HepG2 (cell line): Measurements from ENCODE around the gene HS6ST1.
A peak's percentile ranks its signal among the peaks of the same experiment; 100 is the strongest.

Source experiments
- HNRNPK ChIP-seq: fragments of 200-400 bp; formaldehyde crosslinking; IDR thresholded peaks from 2 replicates; pipeline ENCODE4 v1.6.1; 2018; ENCODE audit warnings: low read length, low read depth, moderate library complexity, mild to moderate bottlenecking; ENCODE audit not compliant: poor library complexity, severe bottlenecking
- PHF5A ChIP-seq: IDR thresholded peaks from one replicate; pipeline ENCODE4 v1.6.1; 2018; ENCODE audit warnings: low read depth, missing genetic modification reagents; ENCODE audit not compliant: unreplicated experiment
- POLR2AphosphoS2 ChIP-seq: IDR thresholded peaks from 2 replicates; pipeline ENCODE4 v1.6.1; 2011; ENCODE audit warnings: low read depth, low read length, improper control_type of control experiment
- PPARG ChIP-seq: conservative IDR thresholded peaks from 2 replicates; pipeline ENCODE4 v1.6.1; 2016; ENCODE audit warnings: missing biosample characterization, missing genetic modification reagents
- SRY ChIP-seq: sonication (generic); formaldehyde crosslinking; IDR thresholded peaks from 2 replicates; pipeline ENCODE4 v1.8.0; 2022; ENCODE audit warnings: mild to moderate bottlenecking, missing genetic modification reagents
- THYN1 ChIP-seq: sonication (generic); formaldehyde crosslinking; IDR thresholded peaks from 2 replicates; pipeline ENCODE4 v1.8.1; 2023; ENCODE audit warnings: low read depth, mild to moderate bottlenecking, moderate library complexity, missing genetic modification reagents, borderline replicate concordance
- ZNF724P ChIP-seq: sonication (generic); formaldehyde crosslinking; IDR thresholded peaks from 2 replicates; pipeline ENCODE4 v1.8.0; 2022; ENCODE audit warnings: missing genetic modification reagents, borderline replicate concordance
- TF ChIP-seq, protein P1 (sequence below): sonication (generic); formaldehyde crosslinking; IDR thresholded peaks from 2 replicates; pipeline ENCODE4 v1.5.0; 2020; ENCODE audit warnings: mild to moderate bottlenecking, missing genetic modification reagents, moderate library complexity
- TF ChIP-seq, protein P2 (sequence below): sonication (generic); formaldehyde crosslinking; IDR thresholded peaks from 2 replicates; pipeline ENCODE4 v1.9.0; 2022; ENCODE audit warnings: missing genetic modification reagents, mild to moderate bottlenecking, borderline replicate concordance
- TF ChIP-seq, protein P3 (sequence below): sonication (generic); formaldehyde crosslinking; conservative IDR thresholded peaks from 2 replicates; pipeline ENCODE4 v1.5.0; 2020; ENCODE audit warnings: missing genetic modification reagents

DNA sequence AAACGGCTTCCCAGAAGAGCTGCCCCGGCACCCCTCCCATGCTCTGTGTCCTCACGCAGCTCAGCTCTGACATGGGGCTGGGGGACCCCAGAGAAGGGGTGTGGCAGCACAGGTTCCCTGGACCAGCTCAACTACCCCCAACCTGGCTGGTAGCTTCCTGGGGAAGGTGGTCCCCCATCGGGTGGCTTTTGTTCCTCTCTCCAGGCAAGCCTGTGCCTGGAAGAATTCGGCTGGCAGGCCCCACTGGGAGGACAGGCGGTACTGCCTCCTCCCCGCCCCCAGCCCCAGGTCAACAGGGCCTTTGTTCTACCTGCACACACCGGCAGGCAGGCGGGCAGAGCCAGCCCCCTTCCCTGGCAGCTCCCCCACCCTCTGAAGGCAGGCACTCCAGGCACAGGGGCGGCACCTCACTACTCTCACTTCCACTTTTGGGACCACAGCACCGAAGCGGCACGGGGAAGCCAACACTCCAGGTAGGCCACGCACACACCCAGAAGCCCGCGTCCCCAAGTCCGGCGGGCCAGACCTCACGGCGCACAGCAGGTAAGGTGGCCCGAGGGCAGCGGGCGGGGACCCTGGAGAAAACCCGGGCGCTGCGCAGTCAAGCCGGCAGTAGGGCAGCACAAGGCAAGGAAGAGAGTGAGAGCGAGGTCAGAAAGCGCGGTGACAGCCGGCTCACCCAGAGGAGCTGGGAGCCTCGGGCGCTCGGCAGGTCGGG, 1.3 kb downstream of the HS6ST1 start:
- TF ChIP-seq, protein P1, sequence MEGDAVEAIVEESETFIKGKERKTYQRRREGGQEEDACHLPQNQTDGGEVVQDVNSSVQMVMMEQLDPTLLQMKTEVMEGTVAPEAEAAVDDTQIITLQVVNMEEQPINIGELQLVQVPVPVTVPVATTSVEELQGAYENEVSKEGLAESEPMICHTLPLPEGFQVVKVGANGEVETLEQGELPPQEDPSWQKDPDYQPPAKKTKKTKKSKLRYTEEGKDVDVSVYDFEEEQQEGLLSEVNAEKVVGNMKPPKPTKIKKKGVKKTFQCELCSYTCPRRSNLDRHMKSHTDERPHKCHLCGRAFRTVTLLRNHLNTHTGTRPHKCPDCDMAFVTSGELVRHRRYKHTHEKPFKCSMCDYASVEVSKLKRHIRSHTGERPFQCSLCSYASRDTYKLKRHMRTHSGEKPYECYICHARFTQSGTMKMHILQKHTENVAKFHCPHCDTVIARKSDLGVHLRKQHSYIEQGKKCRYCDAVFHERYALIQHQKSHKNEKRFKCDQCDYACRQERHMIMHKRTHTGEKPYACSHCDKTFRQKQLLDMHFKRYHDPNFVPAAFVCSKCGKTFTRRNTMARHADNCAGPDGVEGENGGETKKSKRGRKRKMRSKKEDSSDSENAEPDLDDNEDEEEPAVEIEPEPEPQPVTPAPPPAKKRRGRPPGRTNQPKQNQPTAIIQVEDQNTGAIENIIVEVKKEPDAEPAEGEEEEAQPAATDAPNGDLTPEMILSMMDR (CRISPR knock-in tag): no peak; the same call in 1 of the 2 replicates
- TF ChIP-seq PPARG (CRISPR knock-in tag) (no peak), POLR2AphosphoS2 (no peak), THYN1 (CRISPR knock-in tag) (no peak), PHF5A (CRISPR knock-in tag) (no peak), HNRNPK (no peak), SRY (CRISPR knock-in tag) (no peak), ZNF724P (CRISPR knock-in tag) (no peak)
- TF ChIP-seq, protein P2, sequence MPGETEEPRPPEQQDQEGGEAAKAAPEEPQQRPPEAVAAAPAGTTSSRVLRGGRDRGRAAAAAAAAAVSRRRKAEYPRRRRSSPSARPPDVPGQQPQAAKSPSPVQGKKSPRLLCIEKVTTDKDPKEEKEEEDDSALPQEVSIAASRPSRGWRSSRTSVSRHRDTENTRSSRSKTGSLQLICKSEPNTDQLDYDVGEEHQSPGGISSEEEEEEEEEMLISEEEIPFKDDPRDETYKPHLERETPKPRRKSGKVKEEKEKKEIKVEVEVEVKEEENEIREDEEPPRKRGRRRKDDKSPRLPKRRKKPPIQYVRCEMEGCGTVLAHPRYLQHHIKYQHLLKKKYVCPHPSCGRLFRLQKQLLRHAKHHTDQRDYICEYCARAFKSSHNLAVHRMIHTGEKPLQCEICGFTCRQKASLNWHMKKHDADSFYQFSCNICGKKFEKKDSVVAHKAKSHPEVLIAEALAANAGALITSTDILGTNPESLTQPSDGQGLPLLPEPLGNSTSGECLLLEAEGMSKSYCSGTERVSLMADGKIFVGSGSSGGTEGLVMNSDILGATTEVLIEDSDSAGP (CRISPR knock-in tag): peak; percentile 77
- TF ChIP-seq, protein P3, sequence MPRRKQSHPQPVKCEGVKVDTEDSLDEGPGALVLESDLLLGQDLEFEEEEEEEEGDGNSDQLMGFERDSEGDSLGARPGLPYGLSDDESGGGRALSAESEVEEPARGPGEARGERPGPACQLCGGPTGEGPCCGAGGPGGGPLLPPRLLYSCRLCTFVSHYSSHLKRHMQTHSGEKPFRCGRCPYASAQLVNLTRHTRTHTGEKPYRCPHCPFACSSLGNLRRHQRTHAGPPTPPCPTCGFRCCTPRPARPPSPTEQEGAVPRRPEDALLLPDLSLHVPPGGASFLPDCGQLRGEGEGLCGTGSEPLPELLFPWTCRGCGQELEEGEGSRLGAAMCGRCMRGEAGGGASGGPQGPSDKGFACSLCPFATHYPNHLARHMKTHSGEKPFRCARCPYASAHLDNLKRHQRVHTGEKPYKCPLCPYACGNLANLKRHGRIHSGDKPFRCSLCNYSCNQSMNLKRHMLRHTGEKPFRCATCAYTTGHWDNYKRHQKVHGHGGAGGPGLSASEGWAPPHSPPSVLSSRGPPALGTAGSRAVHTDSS (CRISPR knock-in tag): no peak
